LNCaP clone FGC (cell line): ENCODE measurements around the gene DLL4.

Source experiments
- DNase-seq: peaks from one replicate; pipeline ENCODE4 v3.0.0-alpha.2; 2011; ENCODE audit warnings: low read depth
- H3K4me3 ChIP-seq: 2 replicates; pipeline ENCODE4 v1.5.1; 2011; ENCODE audit warnings: mild to moderate bottlenecking, low read depth, low read length, control low read depth
- TF ChIP-seq, protein P1 (sequence below): IDR thresholded peaks from 2 replicates; pipeline ENCODE4 v1.5.1; 2012; ENCODE audit warnings: mild to moderate bottlenecking; ENCODE audit not compliant: control insufficient read depth, insufficient read depth; ENCODE audit errors: extremely low read depth

Gene DLL4

DNA sequence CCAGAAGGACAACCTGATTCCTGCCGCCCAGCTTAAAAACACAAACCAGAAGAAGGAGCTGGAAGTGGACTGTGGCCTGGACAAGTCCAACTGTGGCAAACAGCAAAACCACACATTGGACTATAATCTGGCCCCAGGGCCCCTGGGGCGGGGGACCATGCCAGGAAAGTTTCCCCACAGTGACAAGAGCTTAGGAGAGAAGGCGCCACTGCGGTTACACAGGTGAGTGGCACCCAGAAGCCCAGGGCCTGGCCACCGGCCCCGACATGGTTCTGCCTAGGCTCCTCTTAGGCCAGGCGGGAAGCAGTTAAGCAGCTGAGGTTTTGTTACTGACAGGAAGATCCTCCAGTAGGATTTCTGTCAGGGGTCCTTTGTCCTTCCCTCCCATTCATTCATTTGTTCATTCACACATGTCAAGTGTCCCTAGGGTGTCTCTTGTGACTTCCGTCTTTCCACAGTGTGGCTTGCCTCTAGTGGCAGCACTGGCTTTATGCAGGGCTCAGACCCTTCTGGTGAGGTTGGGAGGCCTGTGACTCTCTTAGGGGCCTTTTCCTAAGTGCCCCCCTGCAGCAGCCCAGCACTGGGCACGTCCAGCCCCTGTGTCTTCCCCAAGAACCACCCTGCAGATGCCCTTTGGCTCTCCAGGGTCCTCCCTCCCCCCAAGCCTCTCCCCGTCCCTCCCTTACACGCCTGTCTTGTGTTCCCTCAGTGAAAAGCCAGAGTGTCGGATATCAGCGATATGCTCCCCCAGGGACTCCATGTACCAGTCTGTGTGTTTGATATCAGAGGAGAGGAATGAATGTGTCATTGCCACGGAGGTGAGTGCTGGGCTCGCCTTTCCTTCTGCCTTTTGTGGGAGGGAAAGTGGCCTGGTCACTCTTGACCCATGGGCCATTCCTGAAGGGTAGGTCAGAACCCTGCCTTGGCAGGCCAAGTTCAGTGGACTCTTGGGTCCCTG is 7.8 kb downstream of the DLL4 start:
- no peak for DNase-seq
- TF ChIP-seq, protein P1, sequence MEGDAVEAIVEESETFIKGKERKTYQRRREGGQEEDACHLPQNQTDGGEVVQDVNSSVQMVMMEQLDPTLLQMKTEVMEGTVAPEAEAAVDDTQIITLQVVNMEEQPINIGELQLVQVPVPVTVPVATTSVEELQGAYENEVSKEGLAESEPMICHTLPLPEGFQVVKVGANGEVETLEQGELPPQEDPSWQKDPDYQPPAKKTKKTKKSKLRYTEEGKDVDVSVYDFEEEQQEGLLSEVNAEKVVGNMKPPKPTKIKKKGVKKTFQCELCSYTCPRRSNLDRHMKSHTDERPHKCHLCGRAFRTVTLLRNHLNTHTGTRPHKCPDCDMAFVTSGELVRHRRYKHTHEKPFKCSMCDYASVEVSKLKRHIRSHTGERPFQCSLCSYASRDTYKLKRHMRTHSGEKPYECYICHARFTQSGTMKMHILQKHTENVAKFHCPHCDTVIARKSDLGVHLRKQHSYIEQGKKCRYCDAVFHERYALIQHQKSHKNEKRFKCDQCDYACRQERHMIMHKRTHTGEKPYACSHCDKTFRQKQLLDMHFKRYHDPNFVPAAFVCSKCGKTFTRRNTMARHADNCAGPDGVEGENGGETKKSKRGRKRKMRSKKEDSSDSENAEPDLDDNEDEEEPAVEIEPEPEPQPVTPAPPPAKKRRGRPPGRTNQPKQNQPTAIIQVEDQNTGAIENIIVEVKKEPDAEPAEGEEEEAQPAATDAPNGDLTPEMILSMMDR = no peak
- H3K4me3 ChIP-seq = no peak overlapping the region

DNA sequence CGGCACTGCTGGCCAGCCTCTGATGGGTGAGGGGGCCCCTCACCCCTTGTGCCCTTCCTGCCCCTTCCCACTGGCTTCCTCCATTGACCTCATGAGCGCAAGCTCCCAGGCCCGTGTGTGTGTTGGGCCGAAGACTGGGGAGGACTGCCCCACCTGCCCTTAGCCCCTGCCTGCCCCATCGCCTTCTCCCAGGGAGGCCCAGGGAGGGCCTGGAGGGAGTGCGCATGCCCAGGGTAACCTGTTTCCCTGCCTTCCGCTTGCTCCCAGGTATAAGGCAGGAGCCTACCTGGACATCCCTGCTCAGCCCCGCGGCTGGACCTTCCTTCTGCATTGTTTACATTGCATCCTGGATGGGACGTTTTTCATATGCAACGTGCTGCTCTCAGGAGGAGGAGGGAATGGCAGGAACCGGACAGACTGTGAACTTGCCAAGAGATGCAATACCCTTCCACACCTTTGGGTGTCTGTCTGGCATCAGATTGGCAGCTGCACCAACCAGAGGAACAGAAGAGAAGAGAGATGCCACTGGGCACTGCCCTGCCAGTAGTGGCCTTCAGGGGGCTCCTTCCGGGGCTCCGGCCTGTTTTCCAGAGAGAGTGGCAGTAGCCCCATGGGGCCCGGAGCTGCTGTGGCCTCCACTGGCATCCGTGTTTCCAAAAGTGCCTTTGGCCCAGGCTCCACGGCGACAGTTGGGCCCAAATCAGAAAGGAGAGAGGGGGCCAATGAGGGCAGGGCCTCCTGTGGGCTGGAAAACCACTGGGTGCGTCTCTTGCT is 8.8 kb downstream of the DLL4 start:
- TF ChIP-seq, protein P1 = peak; percentile 89
- peak; percentile 92 for DNase-seq
- H3K4me3 ChIP-seq = no peak overlapping the region

DNA sequence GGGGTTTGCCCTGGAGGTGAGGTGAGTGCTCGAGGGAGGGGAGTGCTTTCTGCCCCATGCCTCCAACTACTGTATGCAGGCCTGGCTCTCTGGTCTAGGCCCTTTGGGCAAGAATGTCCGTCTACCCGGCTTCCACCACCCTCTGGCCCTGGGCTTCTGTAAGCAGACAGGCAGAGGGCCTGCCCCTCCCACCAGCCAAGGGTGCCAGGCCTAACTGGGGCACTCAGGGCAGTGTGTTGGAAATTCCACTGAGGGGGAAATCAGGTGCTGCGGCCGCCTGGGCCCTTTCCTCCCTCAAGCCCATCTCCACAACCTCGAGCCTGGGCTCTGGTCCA is 9.4 kb downstream of the DLL4 start:
- TF ChIP-seq, protein P1 = no peak
- DNase-seq = no peak
- H3K4me3 ChIP-seq = no peak overlapping the region

DNA sequence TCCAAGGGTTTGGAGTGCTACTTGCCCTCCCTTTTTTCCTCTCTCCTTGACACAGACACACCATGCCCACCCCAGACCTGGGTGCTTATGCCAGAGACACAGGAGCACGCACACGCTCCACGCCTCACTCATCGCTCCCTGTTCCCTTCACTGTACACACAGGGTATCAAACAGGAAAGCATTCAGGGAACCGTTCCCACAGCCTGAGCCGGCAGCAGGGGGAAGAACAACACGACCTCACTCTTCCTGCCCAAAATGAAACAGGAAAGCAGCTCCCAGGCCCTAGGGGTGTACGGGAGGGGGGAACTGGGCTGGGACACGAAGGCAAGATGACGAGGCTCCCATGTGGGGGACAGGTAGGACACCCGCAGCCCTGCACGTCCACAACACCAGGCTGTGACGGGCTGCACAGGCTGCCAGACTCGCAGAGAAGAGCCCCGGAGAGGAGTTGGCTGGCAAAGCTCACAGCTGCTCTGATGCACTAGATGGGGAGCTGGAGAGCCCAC is 11.2 kb downstream of the DLL4 start:
- no peak overlapping the region for H3K4me3 ChIP-seq
- no peak for DNase-seq
- TF ChIP-seq, protein P1 = no peak

DNA sequence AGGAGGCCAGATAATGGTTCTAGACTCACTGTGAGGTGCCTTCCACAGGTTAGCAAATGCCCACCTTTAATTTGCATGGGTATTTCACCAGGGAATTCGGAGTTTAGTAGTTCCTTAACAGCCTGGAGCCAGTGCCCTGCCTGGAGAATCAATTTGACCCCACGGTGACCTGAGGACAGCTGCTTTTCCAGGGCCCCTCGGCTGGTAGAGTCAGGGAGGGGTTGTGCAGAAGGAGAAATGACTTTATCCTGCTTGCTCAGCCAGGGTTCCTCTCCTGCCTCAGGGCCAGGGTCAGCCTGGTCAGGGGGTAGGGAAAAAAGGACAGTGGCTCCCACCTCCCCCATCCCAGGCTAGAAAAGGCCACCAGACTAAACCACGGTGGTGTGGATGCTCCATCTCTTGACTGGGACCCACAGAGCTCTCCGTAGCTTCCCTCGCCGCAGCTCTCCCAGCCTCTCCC is 12.0 kb downstream of the DLL4 start:
- TF ChIP-seq, protein P1 = no peak
- no peak for DNase-seq

DNA sequence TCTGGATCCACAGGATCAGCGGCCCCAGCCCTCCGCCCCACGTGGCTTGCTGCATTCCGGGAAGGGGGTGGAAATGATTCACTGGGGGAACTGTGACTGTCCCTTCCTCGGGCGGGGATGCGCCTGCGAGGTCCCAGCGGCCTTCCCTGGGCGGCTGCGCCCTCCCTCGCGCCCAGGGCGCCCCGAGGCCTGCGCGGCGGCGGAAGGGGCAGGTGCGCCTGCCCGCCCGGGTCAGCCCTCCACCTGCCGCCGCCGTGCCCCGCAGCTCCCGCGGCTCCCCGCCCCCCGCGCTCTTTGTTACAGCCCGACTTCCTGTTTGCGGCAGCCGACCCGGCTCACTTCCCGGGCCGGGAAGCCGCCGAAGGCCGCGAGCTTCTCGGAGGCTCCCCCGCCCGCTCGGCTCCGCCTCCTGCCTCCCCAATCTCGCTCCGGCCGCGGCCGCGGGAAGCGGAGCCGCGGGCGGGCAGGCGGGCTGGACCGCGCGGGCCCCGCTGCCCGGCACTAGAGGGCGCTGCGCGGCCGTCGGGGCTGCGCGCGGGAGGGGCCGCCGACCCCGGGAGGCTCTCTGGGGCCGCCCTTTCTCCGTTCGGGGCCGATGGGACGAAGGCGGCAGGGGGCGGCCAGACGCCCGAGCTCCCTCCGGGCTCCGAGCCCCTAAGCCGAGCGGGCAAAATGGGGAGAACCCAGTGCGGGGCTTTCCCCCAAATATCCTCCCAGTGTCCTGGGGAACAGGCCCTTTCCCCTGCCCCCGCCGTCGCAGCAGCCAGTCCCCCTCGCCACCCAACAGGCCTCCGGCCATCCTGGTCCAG is 12.6 kb downstream of the DLL4 start:
- no peak for DNase-seq
- peak overlapping the region; percentile 38 for H3K4me3 ChIP-seq
- TF ChIP-seq, protein P1 = peak; percentile 76

More for the DNA sequence above, 12.0 kb downstream of the DLL4 start:
- no peak overlapping the region for H3K4me3 ChIP-seq
